HepG2 (cell line): Measurements from ENCODE around the gene USP32. TPM values are rescaled to one million over a fixed set of nuclear protein-coding genes. Genes with fewer than 3 reads are reported as not detected.

Experiments
- ARNT ChIP-seq: fragments of 450-650 bp; IDR thresholded peaks from 2 replicates; pipeline ENCODE4 v1.6.1; 2017
- CEBPG ChIP-seq: IDR thresholded peaks from 2 replicates; pipeline ENCODE4 v1.6.1; 2016
- FOXC1 ChIP-seq: sonication (generic); formaldehyde crosslinking; IDR thresholded peaks from 2 replicates; pipeline ENCODE4 v1.8.0; 2022; ENCODE audit warnings: mild to moderate bottlenecking, missing genetic modification reagents, borderline replicate concordance
- FOXO1 ChIP-seq: sonication (generic); formaldehyde crosslinking; IDR thresholded peaks from 2 replicates; pipeline ENCODE4 v1.4.0; 2020; ENCODE audit warnings: missing genetic modification reagents
- MED1 ChIP-seq: sonication (generic); formaldehyde crosslinking; IDR thresholded peaks from 2 replicates; pipeline ENCODE4 v1.4.0; 2020; ENCODE audit warnings: missing genetic modification reagents
- NFKBIZ ChIP-seq: IDR thresholded peaks from 2 replicates; pipeline ENCODE4 v1.6.1; 2018; ENCODE audit warnings: missing genetic modification reagents, missing compliant biosample characterization
- PRPF4 ChIP-seq: fragments of 200-400 bp; formaldehyde crosslinking; IDR thresholded peaks from 2 replicates; pipeline ENCODE4 v1.6.1; 2016; ENCODE audit warnings: low read length, low read depth; ENCODE audit not compliant: poor library complexity, severe bottlenecking
- SALL2 ChIP-seq: sonication (generic); formaldehyde crosslinking; IDR thresholded peaks from 2 replicates; pipeline ENCODE4 v1.8.1; 2023; ENCODE audit warnings: mild to moderate bottlenecking, missing genetic modification reagents, inconsistent platforms
- TP53 ChIP-seq: sonication (generic); formaldehyde crosslinking; conservative IDR thresholded peaks from 2 replicates; pipeline ENCODE4 v1.4.0; 2020; ENCODE audit warnings: missing genetic modification reagents
- TSC22D2 ChIP-seq: sonication (generic); formaldehyde crosslinking; IDR thresholded peaks from 2 replicates; pipeline ENCODE4 v1.5.1; 2020; ENCODE audit warnings: missing genetic modification reagents, mild to moderate bottlenecking, borderline replicate concordance
- ZKSCAN1 ChIP-seq: fragments of 150-350 bp; IDR thresholded peaks from 2 replicates; pipeline ENCODE4 v1.6.1; 2014; ENCODE audit warnings: low read length
- ZNF446 ChIP-seq: sonication (generic); formaldehyde crosslinking; IDR thresholded peaks from 2 replicates; pipeline ENCODE4 v1.5.0; 2020; ENCODE audit warnings: mild to moderate bottlenecking, missing genetic modification reagents
- ZNF577 ChIP-seq: sonication (generic); formaldehyde crosslinking; IDR thresholded peaks from 2 replicates; pipeline ENCODE4 v1.4.0; 2020; ENCODE audit warnings: mild to moderate bottlenecking, low read depth, missing genetic modification reagents, borderline replicate concordance
- ZSCAN20 ChIP-seq: sonication (generic); formaldehyde crosslinking; IDR thresholded peaks from 2 replicates; pipeline ENCODE4 v1.4.0; 2020; ENCODE audit warnings: missing genetic modification reagents, mild to moderate bottlenecking, borderline replicate concordance
- ZSCAN25 ChIP-seq: sonication (generic); formaldehyde crosslinking; IDR thresholded peaks from 2 replicates; pipeline ENCODE4 v1.8.0; 2022; ENCODE audit warnings: mild to moderate bottlenecking, missing genetic modification reagents
- polyA plus RNA-seq, 8 experiments: library from polyadenylated mRNA; depleted of rRNA in 3 of 8; stranded (reverse) in 7 of 8; unstranded in 1 of 8; fragments of >200 nt; fragmentation: Illumina TruSeq in 4 of 8; extraction: Trizol in 4 of 8; gene quantifications; 2 replicates each; pipeline versions ENCODE4 v1.2.1 to v1.2.3, GENCODE V29; 2011 to 2016; ENCODE audit warnings: low read depth in 4 of 8, missing spikeins in 1 of 8, mixed read lengths in 1 of 8; ENCODE audit not compliant: insufficient read depth in 1 of 8
- total RNA-seq, 5 experiments: library from RNA; depleted of rRNA; stranded (reverse); fragments of >200 nt; fragmentation: Illumina TruSeq; extraction: Trizol; gene quantifications; 2 replicates each; pipeline ENCODE4 v1.2.3, GENCODE V29; 2016; ENCODE audit warnings: low read depth in 1 of 5
- TF ChIP-seq, protein P1 (sequence below): IDR thresholded peaks from 2 replicates; pipeline ENCODE4 v1.6.1; 2018; ENCODE audit warnings: missing genetic modification reagents
- TF ChIP-seq, protein P2 (sequence below): sonication (generic); formaldehyde crosslinking; IDR thresholded peaks from 2 replicates; pipeline ENCODE4 v1.4.0; 2020; ENCODE audit warnings: missing genetic modification reagents
- TF ChIP-seq, protein P3 (sequence below): sonication (generic); formaldehyde crosslinking; IDR thresholded peaks from 2 replicates; pipeline ENCODE4 v1.8.0; 2022; ENCODE audit warnings: mild to moderate bottlenecking, missing genetic modification reagents; ENCODE audit not compliant: insufficient replicate concordance
- TF ChIP-seq, protein P4 (sequence below): sonication (generic); formaldehyde crosslinking; IDR thresholded peaks from 2 replicates; pipeline ENCODE4 v1.4.0; 2020; ENCODE audit warnings: missing genetic modification reagents
- TF ChIP-seq, protein P5 (sequence below): sonication (generic); formaldehyde crosslinking; IDR thresholded peaks from 2 replicates; pipeline ENCODE4 v1.9.0; 2021; ENCODE audit warnings: missing genetic modification reagents, borderline replicate concordance

The USP32 gene
- total and polyA plus RNA-seq, 2 of the 13 experiments (the other 11 are each of a cell fraction or from before 2014, with no cell fraction given): 24.9 to 39.9 TPM

DNA sequence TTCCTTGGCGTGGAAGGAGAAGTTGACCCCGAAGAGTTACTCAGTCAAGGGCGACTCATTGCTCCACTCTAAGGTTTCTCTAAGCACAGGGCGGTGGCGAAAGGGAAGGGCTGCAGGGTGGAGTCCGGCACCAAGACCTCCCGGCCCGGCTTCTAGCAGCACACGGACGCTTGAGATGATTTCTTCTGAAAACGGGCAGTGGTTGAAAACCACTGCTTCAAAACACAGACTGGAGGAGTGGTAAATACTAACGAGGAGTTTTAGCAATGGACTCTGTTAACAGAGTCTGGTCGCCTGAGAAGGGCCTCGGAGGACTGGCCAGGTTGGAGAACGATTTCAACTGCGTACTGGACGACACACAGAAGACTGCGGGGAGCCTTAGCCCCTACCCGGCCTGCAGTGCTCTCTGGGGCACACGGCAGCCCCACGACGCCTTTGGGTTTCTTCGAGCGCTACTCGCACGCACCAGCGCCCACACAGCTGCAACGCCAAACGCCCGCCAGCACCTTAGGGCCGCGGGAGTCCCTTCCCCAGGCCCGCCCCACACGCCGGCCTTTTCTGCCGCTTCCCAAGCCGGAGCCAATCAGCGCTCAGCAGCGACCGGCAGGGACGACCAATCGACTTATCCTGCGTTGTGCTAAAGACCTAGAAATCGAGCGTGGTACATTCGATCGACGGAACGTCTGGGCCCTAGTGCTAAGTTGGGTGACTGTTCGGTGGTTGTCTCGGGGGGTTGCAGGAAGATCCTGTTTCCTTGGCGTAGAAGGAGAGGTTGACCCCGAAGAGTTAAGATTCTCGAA, 256.6 kb downstream of the USP32 start (continued):
- TF ChIP-seq, protein P1, sequence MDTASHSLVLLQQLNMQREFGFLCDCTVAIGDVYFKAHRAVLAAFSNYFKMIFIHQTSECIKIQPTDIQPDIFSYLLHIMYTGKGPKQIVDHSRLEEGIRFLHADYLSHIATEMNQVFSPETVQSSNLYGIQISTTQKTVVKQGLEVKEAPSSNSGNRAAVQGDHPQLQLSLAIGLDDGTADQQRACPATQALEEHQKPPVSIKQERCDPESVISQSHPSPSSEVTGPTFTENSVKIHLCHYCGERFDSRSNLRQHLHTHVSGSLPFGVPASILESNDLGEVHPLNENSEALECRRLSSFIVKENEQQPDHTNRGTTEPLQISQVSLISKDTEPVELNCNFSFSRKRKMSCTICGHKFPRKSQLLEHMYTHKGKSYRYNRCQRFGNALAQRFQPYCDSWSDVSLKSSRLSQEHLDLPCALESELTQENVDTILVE (CRISPR knock-in tag): peak; percentile 85
- TF ChIP-seq, protein P2, sequence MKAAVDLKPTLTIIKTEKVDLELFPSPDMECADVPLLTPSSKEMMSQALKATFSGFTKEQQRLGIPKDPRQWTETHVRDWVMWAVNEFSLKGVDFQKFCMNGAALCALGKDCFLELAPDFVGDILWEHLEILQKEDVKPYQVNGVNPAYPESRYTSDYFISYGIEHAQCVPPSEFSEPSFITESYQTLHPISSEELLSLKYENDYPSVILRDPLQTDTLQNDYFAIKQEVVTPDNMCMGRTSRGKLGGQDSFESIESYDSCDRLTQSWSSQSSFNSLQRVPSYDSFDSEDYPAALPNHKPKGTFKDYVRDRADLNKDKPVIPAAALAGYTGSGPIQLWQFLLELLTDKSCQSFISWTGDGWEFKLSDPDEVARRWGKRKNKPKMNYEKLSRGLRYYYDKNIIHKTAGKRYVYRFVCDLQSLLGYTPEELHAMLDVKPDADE (CRISPR knock-in tag): peak; percentile 71; the same call in 1 of the 2 replicates
- no peak for TF ChIP-seq PRPF4
- TF ChIP-seq ZNF577 (CRISPR knock-in tag): no peak
- TF ChIP-seq, protein P3, sequence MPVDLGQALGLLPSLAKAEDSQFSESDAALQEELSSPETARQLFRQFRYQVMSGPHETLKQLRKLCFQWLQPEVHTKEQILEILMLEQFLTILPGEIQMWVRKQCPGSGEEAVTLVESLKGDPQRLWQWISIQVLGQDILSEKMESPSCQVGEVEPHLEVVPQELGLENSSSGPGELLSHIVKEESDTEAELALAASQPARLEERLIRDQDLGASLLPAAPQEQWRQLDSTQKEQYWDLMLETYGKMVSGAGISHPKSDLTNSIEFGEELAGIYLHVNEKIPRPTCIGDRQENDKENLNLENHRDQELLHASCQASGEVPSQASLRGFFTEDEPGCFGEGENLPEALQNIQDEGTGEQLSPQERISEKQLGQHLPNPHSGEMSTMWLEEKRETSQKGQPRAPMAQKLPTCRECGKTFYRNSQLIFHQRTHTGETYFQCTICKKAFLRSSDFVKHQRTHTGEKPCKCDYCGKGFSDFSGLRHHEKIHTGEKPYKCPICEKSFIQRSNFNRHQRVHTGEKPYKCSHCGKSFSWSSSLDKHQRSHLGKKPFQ: no peak
- TF ChIP-seq NFKBIZ (CRISPR knock-in tag): no peak
- TF ChIP-seq ZKSCAN1: no peak
- TF ChIP-seq TP53 (CRISPR knock-in tag): peak; percentile 90; the same call in 1 of the 2 replicates
- peak; percentile 98 for TF ChIP-seq SALL2 (CRISPR knock-in tag)
- peak; percentile 87 for TF ChIP-seq FOXC1 (CRISPR knock-in tag)
- TF ChIP-seq ZSCAN20 (CRISPR knock-in tag): peak; percentile 89
- peak; percentile 26; the same call in 1 of the 2 replicates for TF ChIP-seq CEBPG (CRISPR knock-in tag)
- TF ChIP-seq MED1 (CRISPR knock-in tag): peak; percentile 60
- TF ChIP-seq, protein P4, sequence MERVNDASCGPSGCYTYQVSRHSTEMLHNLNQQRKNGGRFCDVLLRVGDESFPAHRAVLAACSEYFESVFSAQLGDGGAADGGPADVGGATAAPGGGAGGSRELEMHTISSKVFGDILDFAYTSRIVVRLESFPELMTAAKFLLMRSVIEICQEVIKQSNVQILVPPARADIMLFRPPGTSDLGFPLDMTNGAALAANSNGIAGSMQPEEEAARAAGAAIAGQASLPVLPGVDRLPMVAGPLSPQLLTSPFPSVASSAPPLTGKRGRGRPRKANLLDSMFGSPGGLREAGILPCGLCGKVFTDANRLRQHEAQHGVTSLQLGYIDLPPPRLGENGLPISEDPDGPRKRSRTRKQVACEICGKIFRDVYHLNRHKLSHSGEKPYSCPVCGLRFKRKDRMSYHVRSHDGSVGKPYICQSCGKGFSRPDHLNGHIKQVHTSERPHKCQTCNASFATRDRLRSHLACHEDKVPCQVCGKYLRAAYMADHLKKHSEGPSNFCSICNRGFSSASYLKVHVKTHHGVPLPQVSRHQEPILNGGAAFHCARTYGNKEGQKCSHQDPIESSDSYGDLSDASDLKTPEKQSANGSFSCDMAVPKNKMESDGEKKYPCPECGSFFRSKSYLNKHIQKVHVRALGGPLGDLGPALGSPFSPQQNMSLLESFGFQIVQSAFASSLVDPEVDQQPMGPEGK (CRISPR knock-in tag): peak; percentile 43; the same call in 1 of the 2 replicates
- TF ChIP-seq ARNT: no peak
- peak; percentile 52 for TF ChIP-seq ZSCAN25 (CRISPR knock-in tag)
- no peak for TF ChIP-seq FOXO1 (CRISPR knock-in tag)
- TF ChIP-seq, protein P5, sequence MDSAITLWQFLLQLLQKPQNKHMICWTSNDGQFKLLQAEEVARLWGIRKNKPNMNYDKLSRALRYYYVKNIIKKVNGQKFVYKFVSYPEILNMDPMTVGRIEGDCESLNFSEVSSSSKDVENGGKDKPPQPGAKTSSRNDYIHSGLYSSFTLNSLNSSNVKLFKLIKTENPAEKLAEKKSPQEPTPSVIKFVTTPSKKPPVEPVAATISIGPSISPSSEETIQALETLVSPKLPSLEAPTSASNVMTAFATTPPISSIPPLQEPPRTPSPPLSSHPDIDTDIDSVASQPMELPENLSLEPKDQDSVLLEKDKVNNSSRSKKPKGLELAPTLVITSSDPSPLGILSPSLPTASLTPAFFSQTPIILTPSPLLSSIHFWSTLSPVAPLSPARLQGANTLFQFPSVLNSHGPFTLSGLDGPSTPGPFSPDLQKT (CRISPR knock-in tag): peak; percentile 82; the same call in 1 of the 2 replicates
- 0 out of 2 replicates have a peak, but pooled peaks have one; percentile 41 for TF ChIP-seq ZNF446 (CRISPR knock-in tag)
- 0 out of 2 replicates have a peak, but pooled peaks have one; percentile 21 for TF ChIP-seq TSC22D2 (CRISPR knock-in tag)
